HL-60 (cell line): ENCODE measurements around the gene NEK10.

Experiments used
- DNase-seq, 2 experiments: peaks; one replicate each; pipeline ENCODE4 v3.0.0-alpha.2; 2010 to 2020; ENCODE audit warnings: low read depth in 1 of 2, low spot score in 1 of 2
- H3K27ac ChIP-seq: fragments of 250-450 bp; sonication (Bioruptor Pico); replicated peaks from 2 replicates; pipeline ENCODE4 v1.5.1; 2020; ENCODE audit warnings: mild to moderate bottlenecking, moderate library complexity
- H3K27me3 ChIP-seq: fragments of 250-450 bp; sonication (Bioruptor Pico); 2 replicates; pipeline ENCODE4 v1.5.1; 2021; ENCODE audit warnings: mild to moderate bottlenecking, moderate library complexity; ENCODE audit not compliant: insufficient read depth, poor library complexity, severe bottlenecking
- H3K4me3 ChIP-seq: replicated peaks from 2 replicates; pipeline ENCODE4 v1.5.1; 2011; ENCODE audit warnings: mild to moderate bottlenecking, control low read depth, low read length; ENCODE audit not compliant: insufficient read depth
- GABPA ChIP-seq: IDR thresholded peaks from 2 replicates; pipeline ENCODE4 v1.6.1; 2012; ENCODE audit warnings: low read depth
- POLR2AphosphoS5 ChIP-seq: IDR thresholded peaks from 2 replicates; pipeline ENCODE4 v1.6.1; 2012; ENCODE audit warnings: low read depth
- SPI1 ChIP-seq: IDR thresholded peaks from 2 replicates; pipeline ENCODE4 v1.6.1; 2012; ENCODE audit warnings: low read depth, mild to moderate bottlenecking, borderline replicate concordance
- TF ChIP-seq, protein P1 (sequence below): IDR thresholded peaks from 2 replicates; pipeline ENCODE4 v1.6.1; 2012; ENCODE audit warnings: low read depth; ENCODE audit not compliant: insufficient replicate concordance
- TF ChIP-seq, protein P2 (sequence below): IDR thresholded peaks from one replicate; pipeline ENCODE4 v1.5.1; 2011; ENCODE audit warnings: low read length, control low read depth, inconsistent platforms; ENCODE audit not compliant: insufficient read depth

Gene NEK10

DNA sequence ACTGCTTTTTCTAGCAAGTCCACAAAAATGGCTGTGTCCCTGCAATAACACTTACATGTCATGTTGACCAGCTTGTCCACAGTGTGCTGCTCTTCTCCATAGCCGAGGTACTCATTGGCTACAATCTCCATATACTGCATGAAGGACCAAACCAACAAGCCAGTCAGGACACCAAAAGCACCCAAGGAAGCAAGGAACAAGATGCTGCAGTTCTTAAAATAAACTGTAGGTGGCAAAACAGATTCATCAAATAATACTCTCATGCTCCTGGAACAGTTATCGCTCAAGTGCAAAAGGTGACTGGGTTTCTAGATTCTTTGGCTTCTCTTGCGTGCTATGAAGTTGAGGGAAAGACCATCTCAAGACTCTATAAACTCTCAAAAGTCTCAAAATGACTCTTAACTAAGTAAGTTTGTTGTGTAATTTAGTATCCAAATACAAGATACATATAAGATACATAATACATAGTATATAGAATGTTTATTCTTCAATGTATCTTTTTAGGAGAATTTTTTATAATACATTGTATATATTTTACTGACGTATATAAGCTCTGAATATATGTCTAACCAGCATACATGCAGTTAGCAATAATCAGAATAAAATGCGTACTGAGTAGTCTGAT is 57.0 kb downstream of the NEK10 start:
- no peak overlapping the region for H3K27ac ChIP-seq
- no peaks in the 10 kb centered on the region for H3K27me3 ChIP-seq
- peak; percentile 5 to 27 for DNase-seq
- H3K4me3 ChIP-seq, result no peak overlapping the region
- TF ChIP-seq, protein P1, sequence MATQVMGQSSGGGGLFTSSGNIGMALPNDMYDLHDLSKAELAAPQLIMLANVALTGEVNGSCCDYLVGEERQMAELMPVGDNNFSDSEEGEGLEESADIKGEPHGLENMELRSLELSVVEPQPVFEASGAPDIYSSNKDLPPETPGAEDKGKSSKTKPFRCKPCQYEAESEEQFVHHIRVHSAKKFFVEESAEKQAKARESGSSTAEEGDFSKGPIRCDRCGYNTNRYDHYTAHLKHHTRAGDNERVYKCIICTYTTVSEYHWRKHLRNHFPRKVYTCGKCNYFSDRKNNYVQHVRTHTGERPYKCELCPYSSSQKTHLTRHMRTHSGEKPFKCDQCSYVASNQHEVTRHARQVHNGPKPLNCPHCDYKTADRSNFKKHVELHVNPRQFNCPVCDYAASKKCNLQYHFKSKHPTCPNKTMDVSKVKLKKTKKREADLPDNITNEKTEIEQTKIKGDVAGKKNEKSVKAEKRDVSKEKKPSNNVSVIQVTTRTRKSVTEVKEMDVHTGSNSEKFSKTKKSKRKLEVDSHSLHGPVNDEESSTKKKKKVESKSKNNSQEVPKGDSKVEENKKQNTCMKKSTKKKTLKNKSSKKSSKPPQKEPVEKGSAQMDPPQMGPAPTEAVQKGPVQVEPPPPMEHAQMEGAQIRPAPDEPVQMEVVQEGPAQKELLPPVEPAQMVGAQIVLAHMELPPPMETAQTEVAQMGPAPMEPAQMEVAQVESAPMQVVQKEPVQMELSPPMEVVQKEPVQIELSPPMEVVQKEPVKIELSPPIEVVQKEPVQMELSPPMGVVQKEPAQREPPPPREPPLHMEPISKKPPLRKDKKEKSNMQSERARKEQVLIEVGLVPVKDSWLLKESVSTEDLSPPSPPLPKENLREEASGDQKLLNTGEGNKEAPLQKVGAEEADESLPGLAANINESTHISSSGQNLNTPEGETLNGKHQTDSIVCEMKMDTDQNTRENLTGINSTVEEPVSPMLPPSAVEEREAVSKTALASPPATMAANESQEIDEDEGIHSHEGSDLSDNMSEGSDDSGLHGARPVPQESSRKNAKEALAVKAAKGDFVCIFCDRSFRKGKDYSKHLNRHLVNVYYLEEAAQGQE, result no peak
- TF ChIP-seq, protein P2, sequence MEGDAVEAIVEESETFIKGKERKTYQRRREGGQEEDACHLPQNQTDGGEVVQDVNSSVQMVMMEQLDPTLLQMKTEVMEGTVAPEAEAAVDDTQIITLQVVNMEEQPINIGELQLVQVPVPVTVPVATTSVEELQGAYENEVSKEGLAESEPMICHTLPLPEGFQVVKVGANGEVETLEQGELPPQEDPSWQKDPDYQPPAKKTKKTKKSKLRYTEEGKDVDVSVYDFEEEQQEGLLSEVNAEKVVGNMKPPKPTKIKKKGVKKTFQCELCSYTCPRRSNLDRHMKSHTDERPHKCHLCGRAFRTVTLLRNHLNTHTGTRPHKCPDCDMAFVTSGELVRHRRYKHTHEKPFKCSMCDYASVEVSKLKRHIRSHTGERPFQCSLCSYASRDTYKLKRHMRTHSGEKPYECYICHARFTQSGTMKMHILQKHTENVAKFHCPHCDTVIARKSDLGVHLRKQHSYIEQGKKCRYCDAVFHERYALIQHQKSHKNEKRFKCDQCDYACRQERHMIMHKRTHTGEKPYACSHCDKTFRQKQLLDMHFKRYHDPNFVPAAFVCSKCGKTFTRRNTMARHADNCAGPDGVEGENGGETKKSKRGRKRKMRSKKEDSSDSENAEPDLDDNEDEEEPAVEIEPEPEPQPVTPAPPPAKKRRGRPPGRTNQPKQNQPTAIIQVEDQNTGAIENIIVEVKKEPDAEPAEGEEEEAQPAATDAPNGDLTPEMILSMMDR, result peak; percentile 69

DNA sequence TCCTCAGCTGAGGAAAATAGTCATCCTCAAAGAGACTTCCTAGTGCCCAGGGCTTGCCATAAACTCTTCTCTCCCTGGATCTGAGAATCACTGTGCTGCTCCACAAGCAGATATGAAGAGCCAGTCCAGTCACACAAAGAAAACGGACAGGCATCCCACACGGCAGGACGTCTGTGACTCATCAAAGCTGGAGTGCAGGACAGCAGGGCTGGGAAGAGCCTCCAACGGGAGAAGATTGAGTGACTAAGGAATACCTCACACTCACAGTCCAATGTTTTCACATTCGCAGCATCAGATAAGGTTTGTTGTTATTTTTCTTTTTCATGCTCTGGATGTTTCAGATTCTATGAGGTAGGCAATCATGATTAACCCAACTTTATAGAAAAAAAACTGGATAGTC is 57.8 kb downstream of the NEK10 start:
- TF ChIP-seq, protein P2, result no peak
- TF ChIP-seq, protein P1, result no peak
- no peak for TF ChIP-seq GABPA
- no peak for TF ChIP-seq POLR2AphosphoS5
- no peak for TF ChIP-seq SPI1
- no peak for DNase-seq
- Histone ChIP-seq H3K27me3 (no peaks in the 10 kb centered on the region), H3K27ac (no peak overlapping the region), H3K4me3 (no peak overlapping the region)

DNA sequence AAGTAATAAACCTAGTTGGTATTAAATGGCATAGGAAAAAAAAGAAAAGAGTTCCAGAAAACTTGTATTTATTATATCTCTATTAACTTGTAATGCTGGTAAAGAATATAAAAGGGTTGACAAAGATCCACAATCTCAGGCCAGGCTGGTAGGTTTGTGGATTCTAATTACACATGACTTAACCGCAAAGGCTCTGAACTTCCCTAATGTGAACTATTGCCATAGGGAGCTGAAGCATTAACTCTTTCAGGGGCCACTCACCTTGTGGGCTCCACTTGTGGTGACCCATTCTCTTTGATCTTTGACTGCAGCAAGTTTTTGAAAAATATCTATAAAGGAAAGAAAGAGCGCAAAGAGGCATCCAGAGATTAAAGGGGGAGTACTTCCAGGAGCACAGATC is 58.5 kb downstream of the NEK10 start:
- no peak overlapping the region for H3K4me3 ChIP-seq
- TF ChIP-seq, protein P1, result no peak
- peak; percentile 9; the same call in 1 of the 2 replicates for TF ChIP-seq SPI1
- TF ChIP-seq POLR2AphosphoS5, result no peak
- no peaks in the 10 kb centered on the region for H3K27me3 ChIP-seq
- no peak overlapping the region for H3K27ac ChIP-seq
- peak in 1 of 2 experiments; percentile 55 for DNase-seq

DNA sequence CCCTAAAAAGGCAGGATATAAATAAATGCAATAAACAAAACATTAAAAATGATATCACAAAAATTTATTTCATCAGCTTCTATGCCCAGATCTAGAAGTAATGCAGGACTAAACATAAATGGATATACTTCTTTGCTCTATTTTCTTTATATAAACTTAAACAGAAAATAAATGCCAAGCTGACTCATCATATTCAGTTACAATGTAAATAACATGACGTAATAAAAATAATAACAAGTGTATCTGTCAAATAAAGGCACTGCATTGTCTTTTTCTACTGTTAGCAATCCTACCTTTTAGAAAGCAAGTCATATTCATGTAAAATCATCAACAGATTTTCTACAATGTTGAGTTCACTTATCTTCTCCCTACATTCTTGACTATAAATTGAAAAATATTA is 61.6 kb downstream of the NEK10 start:
- Histone ChIP-seq H3K27ac (no peak overlapping the region), H3K4me3 (no peak overlapping the region), H3K27me3 (no peaks in the 10 kb centered on the region)
- no peak for TF ChIP-seq SPI1
- TF ChIP-seq POLR2AphosphoS5, result no peak
- TF ChIP-seq, protein P2, result no peak
- TF ChIP-seq, protein P1, result no peak
- TF ChIP-seq GABPA, result no peak
- DNase-seq, result no peak
